ENCODE measurements around the gene PSME4. TPM values are rescaled to one million over a fixed set of nuclear protein-coding genes. Genes with fewer than 3 reads are reported as not detected.

PSME4 gene
- total RNA-seq, 1 experiment from 2014 or later = 63.2 TPM

- H3K4me1 ChIP-seq (ENCODE audit: control insufficient read depth, insufficient read depth, low read length) = no peaks in the 10 kb centered on the region
- ChIA-PET CTCF (interaction anchor here (0.7 kb wide), 1 partner anchor 11 kb away, joined by 4 read pairs; no protein-coding TSS in a partner anchor), POLR2A (no interaction called here)
- no peaks in the 10 kb centered on the region for H3K9me3 ChIP-seq (ENCODE audit: control insufficient read depth, insufficient read depth, low read depth, low read length)
- TSS peak; percentile 25 for BruUV-seq (replicated peaks)
- in situ Hi-C loops (cut with HindIII; ENCODE audit: low pct_unique_long_range_greater_than_20kb, low sequenced_read_pairs) = no loop called here
- no peak overlapping the region for H3K4me3 ChIP-seq (ENCODE audit: low read depth in 2 of 2, low read length in 2 of 2)
- no peaks in the 10 kb centered on the region for H3K27me3 ChIP-seq (ENCODE audit: control insufficient read depth, insufficient read depth, low read length)
- DNase-seq (ENCODE audit: low read depth, low spot score) (no peak), ATAC-seq (no peak)
- H3K36me3 ChIP-seq (ENCODE audit: control insufficient read depth, insufficient read depth, low read length) = peaks cover 50% of the 10 kb centered on the region
- no peak overlapping the region for H3K27ac ChIP-seq (ENCODE audit: low read length)
- intact Hi-C loops (cut with micrococcal nuclease; ENCODE audit: unreplicated experiment) = no loop called here
- TF ChIP-seq POLR2AphosphoS5 (IDR thresholded peaks at IDR 0.05; ENCODE audit: low read depth, low read length) = no peak
- no peak for TF ChIP-seq SIN3A (IDR thresholded peaks at IDR 0.05; ENCODE audit: borderline replicate concordance, insufficient read depth, low read depth, low read length)
- no peak for TF ChIP-seq CTCF (IDR thresholded peaks at IDR 0.05)
- no peak for TF ChIP-seq TCF7L2 (IDR thresholded peaks at IDR 0.05; ENCODE audit: low read depth, low read length)
- TF ChIP-seq REST (IDR thresholded peaks at IDR 0.05; ENCODE audit: insufficient read depth in 1 of 2, low read depth in 2 of 2, low read length in 1 of 2) = no peak
These were observed 67.8 kb downstream of the PSME4 start for GRCh38 chr2:53903011-53903410.

GRCh38 chr2:53901192-53901591 is 69.6 kb downstream of the PSME4 start:
- in situ Hi-C loops (cut with HindIII; ENCODE audit: low pct_unique_long_range_greater_than_20kb, low sequenced_read_pairs) = no loop called here
- no peaks in the 10 kb centered on the region for H3K9me3 ChIP-seq (ENCODE audit: control insufficient read depth, insufficient read depth, low read depth, low read length)
- TF ChIP-seq REST (IDR thresholded peaks at IDR 0.05; ENCODE audit: insufficient read depth in 1 of 2, low read depth in 2 of 2, low read length in 1 of 2) (no peak), SIN3A (IDR thresholded peaks at IDR 0.05; ENCODE audit: borderline replicate concordance, insufficient read depth, low read depth, low read length) (no peak), POLR2AphosphoS5 (IDR thresholded peaks at IDR 0.05; ENCODE audit: low read depth, low read length) (no peak), TCF7L2 (IDR thresholded peaks at IDR 0.05; ENCODE audit: low read depth, low read length) (no peak), CTCF (IDR thresholded peaks at IDR 0.05) (no peak)
- CTCF ChIA-PET = no interaction called here
- intact Hi-C loops (cut with micrococcal nuclease; ENCODE audit: unreplicated experiment) = no loop called here
- no peaks in the 10 kb centered on the region for H3K27me3 ChIP-seq (ENCODE audit: control insufficient read depth, insufficient read depth, low read length)
- ATAC-seq (no peak), DNase-seq (ENCODE audit: low read depth, low spot score) (no peak)
- no peaks in the 10 kb centered on the region for H3K4me1 ChIP-seq (ENCODE audit: control insufficient read depth, insufficient read depth, low read length)
- H3K36me3 ChIP-seq (ENCODE audit: control insufficient read depth, insufficient read depth, low read length) = peaks cover 41% of the 10 kb centered on the region
- no peak overlapping the region for H3K27ac ChIP-seq (ENCODE audit: low read length)
- no TSS peak for BruUV-seq (replicated peaks)
- POLR2A ChIA-PET = no interaction called here
- H3K4me3 ChIP-seq (ENCODE audit: low read depth in 2 of 2, low read length in 2 of 2) = no peak overlapping the region
